H1 (cell line): ENCODE measurements around the gene MYL9. TPM values are rescaled to one million over a fixed set of nuclear protein-coding genes. Genes with fewer than 3 reads are reported as not detected.

Experiments used
- CTCF ChIA-PET: fragments of 300-600 bp; sonication (Branson Sonifier 250); formaldehyde crosslinking; loops from one replicate; lab custom pipeline; 2021; ENCODE audit not compliant: partially characterized antibody; lab: Charles Lee
- POLR2A ChIA-PET: fragments of 300-600 bp; sonication (Branson Sonifier 250); formaldehyde crosslinking; loops from one replicate; lab custom pipeline; 2021; ENCODE audit warnings: inconsistent platforms; ENCODE audit not compliant: partially characterized antibody; lab: Charles Lee
- DNase-seq, 2 experiments: peaks; one replicate each; pipeline versions ENCODE4 v3.0.0 to v3.0.0-alpha.2; 2010 to 2022; ENCODE audit warnings: low spot score in 2 of 2, low read depth in 1 of 2, mixed read lengths in 1 of 2
- FAIRE-seq: peaks from 2 replicates; lab custom pipeline; 2011; peaks lifted over from hg19 to GRCh38; lab: Jason Lieb, UNC
- H2AFZ ChIP-seq: 2 replicates; pipeline ENCODE4 v1.8.1; 2012; ENCODE audit warnings: low read length, inconsistent platforms
- H2AK5ac ChIP-seq: 2 replicates; pipeline ENCODE4 v1.6.1; 2013; ENCODE audit warnings: low read depth, low read length
- H2BK120ac ChIP-seq: replicated peaks from 2 replicates; pipeline ENCODE3; 2013; ENCODE audit warnings: low read depth, low read length, inconsistent platforms
- H2BK12ac ChIP-seq: 2 replicates; pipeline ENCODE4 v1.6.1; 2013; ENCODE audit warnings: low read depth, low read length
- H2BK15ac ChIP-seq: 2 replicates; pipeline ENCODE4 v1.6.1; 2013; ENCODE audit warnings: low read length
- H2BK20ac ChIP-seq: 2 replicates; pipeline ENCODE4 v1.6.1; 2013; ENCODE audit warnings: low read length
- H2BK5ac ChIP-seq: 2 replicates; pipeline ENCODE4 v1.6.1; 2013; ENCODE audit warnings: low read depth, low read length
- H3K14ac ChIP-seq: 2 replicates; pipeline ENCODE4 v1.6.1; 2013; ENCODE audit warnings: inconsistent platforms; ENCODE audit not compliant: insufficient read length
- H3K18ac ChIP-seq: 2 replicates; pipeline ENCODE4 v1.6.1; 2013; ENCODE audit warnings: low read length; ENCODE audit errors: extremely low read depth
- H3K23ac ChIP-seq: 2 replicates; pipeline ENCODE4 v1.6.1; 2013; ENCODE audit warnings: inconsistent platforms; ENCODE audit not compliant: insufficient read length
- H3K23me2 ChIP-seq: 2 replicates; pipeline ENCODE4 v1.6.1; 2013; ENCODE audit warnings: low read depth, low read length
- H3K27ac ChIP-seq: 2 replicates; pipeline ENCODE4 v1.6.1; 2011; ENCODE audit warnings: low read depth, low read length, inconsistent platforms
- H3K27me3 ChIP-seq, 4 experiments: replicated peaks in 1 of 4; 1 replicate in 1 of 4; 2 replicates in 3 of 4; pipeline versions ENCODE4 v1.6.1 to v1.8.1; 2011 to 2013; ENCODE audit warnings: low read length in 3 of 4, mild to moderate bottlenecking in 3 of 4, inconsistent platforms in 2 of 4, mixed read lengths in 2 of 4, moderate library complexity in 1 of 4; ENCODE audit not compliant: control insufficient read depth in 3 of 4, insufficient read depth in 3 of 4; ENCODE audit errors: extremely low read depth in 1 of 4
- H3K36me3 ChIP-seq, 4 experiments: 2 replicates each; pipeline versions ENCODE4 v1.6.1 to v1.8.1; 2011 to 2013; ENCODE audit warnings: mild to moderate bottlenecking in 4 of 4, low read length in 3 of 4, moderate library complexity in 2 of 4, control low read depth in 1 of 4, inconsistent platforms in 1 of 4; ENCODE audit not compliant: insufficient read depth in 4 of 4, control insufficient read depth in 2 of 4
- H3K4ac ChIP-seq: replicated peaks from 2 replicates; pipeline ENCODE3; 2013; ENCODE audit warnings: low read length, low read depth, mixed read lengths, inconsistent platforms; ENCODE audit not compliant: insufficient read length
- H3K4me1 ChIP-seq, 4 experiments: replicated peaks in 1 of 4; 1 replicate in 1 of 4; 2 replicates in 3 of 4; pipeline versions ENCODE4 v1.6.1 to v1.8.1; 2011 to 2013; ENCODE audit warnings: low read length in 3 of 4, inconsistent platforms in 2 of 4, mixed read lengths in 1 of 4; ENCODE audit not compliant: insufficient read depth in 4 of 4, control insufficient read depth in 3 of 4
- H3K4me2 ChIP-seq, 2 experiments: 2 replicates each; pipeline versions ENCODE4 v1.6.1 to v1.8.1; 2011 to 2013; ENCODE audit warnings: low read depth in 2 of 2, low read length in 2 of 2, control low read depth in 1 of 2, inconsistent platforms in 1 of 2, mild to moderate bottlenecking in 1 of 2; ENCODE audit not compliant: insufficient read depth in 1 of 2
- H3K4me3 ChIP-seq, 4 experiments: fragments of 200-600, 300-600 bp in 1 of 4; sonication (generic), shearing (Covaris generic), sonication (Bioruptor Twin) in 1 of 4; 2 replicates each; pipeline versions ENCODE4 v1.5.1 to v1.8.1; 2011 to 2016; ENCODE audit warnings: low read length in 4 of 4, low read depth in 3 of 4, control low read depth in 2 of 4, inconsistent platforms in 2 of 4, mild to moderate bottlenecking in 2 of 4, mixed read lengths in 1 of 4, moderate library complexity in 1 of 4; ENCODE audit not compliant: insufficient read depth in 2 of 4; ENCODE audit errors: extremely low read depth in 1 of 4
- H3K56ac ChIP-seq: replicated peaks from 2 replicates; pipeline ENCODE3; 2013; ENCODE audit warnings: low read depth, mild to moderate bottlenecking, mixed read lengths, low read length, inconsistent platforms; ENCODE audit not compliant: insufficient read length
- H3K79me1 ChIP-seq: 2 replicates; pipeline ENCODE4 v1.6.1; 2013; ENCODE audit warnings: low read depth, low read length, control low read depth
- H3K79me2 ChIP-seq, 2 experiments: 2 replicates each; pipeline versions ENCODE4 v1.6.1 to v1.8.1; 2012 to 2013; ENCODE audit warnings: low read length in 2 of 2, mild to moderate bottlenecking in 2 of 2, inconsistent platforms in 1 of 2; ENCODE audit not compliant: insufficient read depth in 2 of 2, control insufficient read depth in 1 of 2
- H3K9ac ChIP-seq, 4 experiments: replicated peaks in 1 of 4; 1 replicate in 1 of 4; 2 replicates in 3 of 4; pipeline versions ENCODE4 v1.6.1 to v1.8.1; 2011 to 2013; ENCODE audit warnings: low read depth in 3 of 4, low read length in 3 of 4, control low read depth in 2 of 4, mild to moderate bottlenecking in 2 of 4, moderate library complexity in 2 of 4, inconsistent platforms in 1 of 4; ENCODE audit errors: extremely low read depth in 1 of 4
- H3K9me3 ChIP-seq, 2 experiments: 2 replicates each; pipeline versions ENCODE4 v1.6.1 to v1.8.1; 2012 to 2013; ENCODE audit warnings: mild to moderate bottlenecking in 2 of 2, moderate library complexity in 2 of 2, control low read depth in 1 of 2, inconsistent platforms in 1 of 2, low read depth in 1 of 2, low read length in 1 of 2, mixed read lengths in 1 of 2; ENCODE audit not compliant: insufficient read depth in 2 of 2
- H4K20me1 ChIP-seq, 2 experiments: replicated peaks in 1 of 2; 2 replicates each; pipeline versions ENCODE3 to v1.8.1; 2011 to 2013; ENCODE audit warnings: inconsistent platforms in 2 of 2, low read length in 2 of 2, mild to moderate bottlenecking in 1 of 2; ENCODE audit not compliant: insufficient read depth in 2 of 2, control insufficient read depth in 1 of 2
- H4K5ac ChIP-seq: 2 replicates; pipeline ENCODE4 v1.6.1; 2013; ENCODE audit warnings: low read length, low read depth, mixed read lengths, inconsistent platforms; ENCODE audit not compliant: insufficient read length
- H4K8ac ChIP-seq: 2 replicates; pipeline ENCODE4 v1.8.0; 2013; ENCODE audit warnings: mild to moderate bottlenecking, moderate library complexity, low read length, inconsistent platforms; ENCODE audit not compliant: insufficient read depth; ENCODE audit errors: extremely low read depth
- H4K91ac ChIP-seq: replicated peaks from 2 replicates; pipeline ENCODE3; 2013; ENCODE audit warnings: low read length, mixed read lengths, inconsistent platforms; ENCODE audit not compliant: insufficient read length
- ASH2L ChIP-seq: fragments of 200-600, 300-600 bp; sonication (generic); IDR thresholded peaks from one replicate; pipeline ENCODE4 v1.7.1; 2017; ENCODE audit warnings: low read length
- EZH2 ChIP-seq: fragments of 200-600 bp; sonication (generic); IDR thresholded peaks from 2 replicates; pipeline ENCODE4 v1.7.1; 2012; ENCODE audit warnings: low read depth, mild to moderate bottlenecking, moderate library complexity, low read length, inconsistent platforms; ENCODE audit not compliant: severe bottlenecking
- FOSL1 ChIP-seq: IDR thresholded peaks from 2 replicates; pipeline ENCODE4 v1.6.1; 2011; ENCODE audit warnings: mild to moderate bottlenecking, low read depth, low read length, moderate library complexity; ENCODE audit not compliant: insufficient read depth
- MAX ChIP-seq: IDR thresholded peaks from 2 replicates; pipeline ENCODE4 v1.6.1; 2012; ENCODE audit warnings: inconsistent platforms
- NRF1 ChIP-seq: IDR thresholded peaks from 2 replicates; pipeline ENCODE4 v1.6.1; 2011; ENCODE audit warnings: mild to moderate bottlenecking, low read depth, low read length, improper control_type of control experiment
- RXRA ChIP-seq: IDR thresholded peaks from 2 replicates; pipeline ENCODE4 v1.6.1; 2011; ENCODE audit warnings: low read depth, mild to moderate bottlenecking, low read length, moderate library complexity; ENCODE audit not compliant: insufficient read depth
- SAP30 ChIP-seq: fragments of 300-600 bp; sonication (generic); IDR thresholded peaks from 2 replicates; pipeline ENCODE4 v1.7.1; 2012; ENCODE audit warnings: low read length, moderate library complexity, mild to moderate bottlenecking, inconsistent platforms; ENCODE audit not compliant: insufficient read depth, insufficient replicate concordance
- TCF12 ChIP-seq: IDR thresholded peaks from 2 replicates; pipeline ENCODE4 v1.6.1; 2011; ENCODE audit warnings: low read depth, mild to moderate bottlenecking, low read length
- TEAD4 ChIP-seq: IDR thresholded peaks from 2 replicates; pipeline ENCODE4 v1.6.1; 2012; ENCODE audit warnings: low read depth, low read length, inconsistent platforms, mixed read lengths
- WGBS, 2 experiments: shearing (Covaris generic) in 1 of 2; methylation state at CpG; one replicate each; pipeline versions ENCODE4 v1.1.6 to v1.1.7; 2013 to 2015; ENCODE audit warnings: low lambda C conversion rate in 2 of 2, mixed read lengths in 2 of 2, inconsistent platforms in 1 of 2, low coverage in 1 of 2, missing lambda C conversion rate in 1 of 2; ENCODE audit not compliant: insufficient replicate concordance in 2 of 2, insufficient coverage in 1 of 2, insufficient read length in 1 of 2; ENCODE audit errors: extremely low coverage in 1 of 2, missing lambda C conversion rate in 1 of 2; 5-methylcytosine and 5-hydroxymethylcytosine counted together
- polyA plus RNA-seq, 7 experiments: library from polyadenylated mRNA; depleted of rRNA in 3 of 7; stranded (reverse) in 5 of 7; unstranded in 2 of 7; fragments of >200 nt in 5 of 7; fragments of 200-250 nt in 2 of 7; gene quantifications; 1 replicate in 5 of 7; 2 replicates in 1 of 7; 4 replicates in 1 of 7; pipeline versions ENCODE4 v1.2.1 to v1.2.3, GENCODE V29; 2011 to 2013; ENCODE audit warnings: missing spikeins in 2 of 7, mixed read lengths in 2 of 7
- total RNA-seq: library from RNA; stranded (reverse); fragmentation: NEBNext Ultra II Directional; extraction: Animal tissue kit (Norgen Biotek cat#: 25700); gene quantifications from 2 replicates; pipeline ENCODE4 v1.2.1, GENCODE V29; 2021
- TF ChIP-seq, protein P1 (sequence below): IDR thresholded peaks from 2 replicates; pipeline ENCODE4 v1.6.1; 2012; ENCODE audit warnings: inconsistent platforms

The MYL9 gene
- total and polyA plus RNA-seq, 2 of the 8 experiments (the other 6 are each of a cell fraction or from before 2014, with no cell fraction given) = 26.8 to 193 TPM

- no peak overlapping the region for H2BK12ac ChIP-seq
- TF ChIP-seq MAX (no peak), RXRA (no peak), TEAD4 (no peak), FOSL1 (no peak), NRF1 (no peak), SAP30 (no peak), TCF12 (no peak), ASH2L (no peak), EZH2 (no peak)
- TF ChIP-seq, protein P1, sequence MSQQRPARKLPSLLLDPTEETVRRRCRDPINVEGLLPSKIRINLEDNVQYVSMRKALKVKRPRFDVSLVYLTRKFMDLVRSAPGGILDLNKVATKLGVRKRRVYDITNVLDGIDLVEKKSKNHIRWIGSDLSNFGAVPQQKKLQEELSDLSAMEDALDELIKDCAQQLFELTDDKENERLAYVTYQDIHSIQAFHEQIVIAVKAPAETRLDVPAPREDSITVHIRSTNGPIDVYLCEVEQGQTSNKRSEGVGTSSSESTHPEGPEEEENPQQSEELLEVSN = no peak
- TF ChIP-seq, all 59 proteins: peak for 0
- Histone ChIP-seq H3K9ac (no peak overlapping the region), H4K91ac (no peak overlapping the region), H2BK20ac (no peak overlapping the region), H3K27ac (no peak overlapping the region), H3K18ac (no peak overlapping the region), H3K79me1 (0 out of 2 replicates have a peak, but pooled peaks cover 2% of the 10 kb centered on the region), H4K20me1 (peaks cover 2 to 10% of the 10 kb centered on the region in 2 experiments), H3K9me3 (no peaks in the 10 kb centered on the region), H3K4me3 (no peak overlapping the region), H3K23me2 (no peaks in the 10 kb centered on the region), H2BK15ac (no peak overlapping the region), H3K4me1 (no peaks in the 10 kb centered on the region), H4K8ac (no peak overlapping the region), H2AFZ (no peak overlapping the region), H3K56ac (no peak overlapping the region), H2BK120ac (no peak overlapping the region), H3K23ac (no peak overlapping the region), H3K4ac (no peak overlapping the region), H4K5ac (no peak overlapping the region), H3K4me2 (no peak overlapping the region), H3K27me3 (no peaks in the 10 kb centered on the region), H3K36me3 (peaks cover 0 to 2% (median 0%) of the 10 kb centered on the region in 4 experiments; a peak in 3 of 8 replicates), H3K79me2 (peaks cover 0 to 13% of the 10 kb centered on the region in 2 experiments; a peak in 1 of 4 replicates), H2BK5ac (no peak overlapping the region), H3K14ac (no peak overlapping the region), H2AK5ac (no peak overlapping the region)
- FAIRE-seq (no peak), DNase-seq (no peak)
- ChIA-PET CTCF (interaction anchor here (0.9 to 3.1 kb wide), 10 partner anchors 9 to 105 kb away, joined by 3 to 19 read pairs (median 6); partner anchors contain the start of gene RAB5IF), POLR2A (interaction anchor here (0.8 to 3.8 kb wide), 7 partner anchors 8 to 56 kb away, joined by 3 to 13 read pairs (median 5); partner anchors contain the start of genes MYL9 and RAB5IF)
- WGBS, 2 experiments = 97% methylated on average over 9 of the region's 9 CpGs; no CpG with 5 or more reads in 1 of the 2 experiments
Measured at GRCh38 chr20:36549628-36549941, 8.3 kb downstream of the MYL9 start.
